SK-N-SH (cell line): ENCODE measurements around the gene ZNF410. TPM values are rescaled to one million over a fixed set of nuclear protein-coding genes. Genes with fewer than 3 reads are reported as not detected.

ENCODE experiments used
- CTCF ChIA-PET: fragments of 300-600, 350-600 bp; formaldehyde crosslinking; extraction: SDS; loops from one replicate; lab custom pipeline; 2021; lab: Yijun Ruan, JAX
- POLR2A ChIA-PET: fragments of 350-600 bp; sonication (Branson Sonifier 250); formaldehyde crosslinking; extraction: SDS; loops from one replicate; lab custom pipeline; 2020; ENCODE audit warnings: antibody characterized with exemption, inconsistent platforms; lab: Yijun Ruan, JAX
- DNase-seq: peaks from one replicate; pipeline ENCODE4 v3.0.0; 2012
- H2AFZ ChIP-seq: fragments of 200-600 bp; sonication (generic); 2 replicates; pipeline ENCODE4 v1.8.1; 2016; ENCODE audit warnings: antibody characterized with exemption, mild to moderate bottlenecking, low read depth
- H3F3A ChIP-seq: fragments of 200-600 bp; sonication (generic); replicated peaks from 2 replicates; pipeline ENCODE3; 2016; ENCODE audit warnings: antibody characterized with exemption, mild to moderate bottlenecking; ENCODE audit not compliant: insufficient read depth
- H3K27ac ChIP-seq, 2 experiments: fragments of 200-500 bp in 1 of 2; fragments of 200-600 bp in 1 of 2; sonication (Bioruptor generic) in 1 of 2; sonication (generic), shearing (Covaris generic) in 1 of 2; 2 replicates each; pipeline versions ENCODE4 v1.5.1 to v1.6.1; 2014 to 2016; ENCODE audit warnings: low read depth in 2 of 2, inconsistent platforms in 1 of 2, low read length in 1 of 2, mild to moderate bottlenecking in 1 of 2, mixed read lengths in 1 of 2
- H3K27me3 ChIP-seq: fragments of 200-600 bp; sonication (generic), shearing (Covaris generic); 2 replicates; pipeline ENCODE4 v1.6.1; 2016; ENCODE audit warnings: mixed run types; ENCODE audit not compliant: insufficient read depth
- H3K36me3 ChIP-seq, 2 experiments: fragments of 200-500 bp in 1 of 2; fragments of 200-600 bp in 1 of 2; sonication (Bioruptor generic) in 1 of 2; sonication (generic) in 1 of 2; replicated peaks in 1 of 2; 2 replicates each; pipeline versions ENCODE3 to v1.5.1; 2014 to 2016; ENCODE audit warnings: low read length in 1 of 2, mild to moderate bottlenecking in 1 of 2; ENCODE audit not compliant: insufficient read depth in 2 of 2, control insufficient read depth in 1 of 2
- H3K4me1 ChIP-seq, 2 experiments: fragments of 200-500 bp in 1 of 2; fragments of 200-600 bp in 1 of 2; sonication (Bioruptor generic) in 1 of 2; sonication (generic), shearing (Covaris generic) in 1 of 2; 2 replicates each; pipeline versions ENCODE4 v1.5.1 to v1.6.1; 2014 to 2016; ENCODE audit warnings: low read depth in 1 of 2, low read length in 1 of 2, mixed run types in 1 of 2; ENCODE audit not compliant: insufficient read depth in 2 of 2, control insufficient read depth in 1 of 2
- H3K4me2 ChIP-seq: fragments of 200-600 bp; sonication (generic), shearing (Covaris generic); 2 replicates; pipeline ENCODE4 v1.6.1; 2017; ENCODE audit warnings: mixed run types
- H3K4me3 ChIP-seq, 2 experiments: fragments of 200-500 bp in 1 of 2; fragments of 200-600 bp in 1 of 2; sonication (Bioruptor generic) in 1 of 2; sonication (generic), shearing (Covaris generic) in 1 of 2; 2 replicates each; pipeline versions ENCODE4 v1.5.1 to v1.8.1; 2014 to 2016; ENCODE audit warnings: low read depth in 2 of 2, inconsistent platforms in 1 of 2, low read length in 1 of 2, mild to moderate bottlenecking in 1 of 2, mixed read lengths in 1 of 2, moderate library complexity in 1 of 2
- H3K79me2 ChIP-seq: fragments of 200-600 bp; sonication (generic); 2 replicates; pipeline ENCODE4 v1.8.1; 2017; ENCODE audit warnings: mild to moderate bottlenecking; ENCODE audit not compliant: insufficient read depth
- H3K9ac ChIP-seq: fragments of 200-600 bp; sonication (generic); 2 replicates; pipeline ENCODE4 v1.6.1; 2017; ENCODE audit warnings: mixed run types
- H3K9me2 ChIP-seq: fragments of 200-600 bp; sonication (generic); 2 replicates; pipeline ENCODE4 v1.6.1; 2017; ENCODE audit warnings: mixed run types
- H3K9me3 ChIP-seq: fragments of 200-600 bp; sonication (generic); 2 replicates; pipeline ENCODE4 v1.6.1; 2017; ENCODE audit warnings: mixed run types, mild to moderate bottlenecking, moderate library complexity
- H4K20me1 ChIP-seq: fragments of 200-600 bp; sonication (generic); 2 replicates; pipeline ENCODE4 v1.6.1; 2017; ENCODE audit warnings: mild to moderate bottlenecking, mixed run types; ENCODE audit not compliant: insufficient read depth
- EP300 ChIP-seq, 2 experiments: IDR thresholded peaks; 2 replicates each; pipeline versions ENCODE4 v1.4.0 to v1.6.1; 2012; ENCODE audit warnings: borderline replicate concordance in 1 of 2, low read depth in 1 of 2, low read length in 1 of 2
- EZH2phosphoT487 ChIP-seq: fragments of 200-600 bp; sonication (generic); IDR thresholded peaks from 2 replicates; pipeline ENCODE4 v1.6.1; 2017; ENCODE audit warnings: low read depth, mixed run types, mild to moderate bottlenecking, antibody characterized with exemption, moderate library complexity, borderline replicate concordance
- FOSL2 ChIP-seq: IDR thresholded peaks from 2 replicates; pipeline ENCODE4 v1.4.0; 2012; ENCODE audit warnings: low read depth, mild to moderate bottlenecking, moderate library complexity, borderline replicate concordance
- FOXJ3 ChIP-seq: sonication (generic); formaldehyde crosslinking; IDR thresholded peaks from 2 replicates; pipeline ENCODE4 v1.5.1; 2020; ENCODE audit warnings: mild to moderate bottlenecking, missing genetic modification reagents
- JUND ChIP-seq: IDR thresholded peaks from 2 replicates; pipeline ENCODE4 v1.4.0; 2012
- MAX ChIP-seq: IDR thresholded peaks from 2 replicates; pipeline ENCODE4 v1.4.0; 2012; ENCODE audit warnings: low read depth
- MEF2A ChIP-seq: IDR thresholded peaks from 2 replicates; pipeline ENCODE4 v1.4.0; 2012; ENCODE audit warnings: low read depth, borderline replicate concordance
- MXI1 ChIP-seq: IDR thresholded peaks from 2 replicates; pipeline ENCODE4 v1.6.1; 2012; ENCODE audit warnings: mild to moderate bottlenecking, low read depth, low read length, improper control_type of control experiment
- NFIC ChIP-seq: IDR thresholded peaks from 2 replicates; pipeline ENCODE4 v1.4.0; 2012; ENCODE audit warnings: borderline replicate concordance
- NRF1 ChIP-seq: IDR thresholded peaks from 2 replicates; pipeline ENCODE4 v1.6.1; 2012; ENCODE audit warnings: low read depth, mild to moderate bottlenecking, low read length
- POLR2AphosphoS5 ChIP-seq: IDR thresholded peaks from 2 replicates; pipeline ENCODE4 v1.6.1; 2012; ENCODE audit warnings: low read depth, low read length
- RAD21 ChIP-seq: IDR thresholded peaks from 2 replicates; pipeline ENCODE4 v1.6.1; 2012; ENCODE audit warnings: mild to moderate bottlenecking, low read length
- RCOR1 ChIP-seq: fragments of 150-350 bp; IDR thresholded peaks from 2 replicates; pipeline ENCODE4 v1.6.1; 2017; ENCODE audit warnings: antibody characterized with exemption, low read length
- REST ChIP-seq: IDR thresholded peaks from 2 replicates; pipeline ENCODE4 v1.6.1; 2012; ENCODE audit warnings: mild to moderate bottlenecking, low read depth, low read length, moderate library complexity
- SIN3A ChIP-seq: IDR thresholded peaks from 2 replicates; pipeline ENCODE4 v1.6.1; 2012; ENCODE audit warnings: low read depth, mild to moderate bottlenecking, low read length, moderate library complexity, borderline replicate concordance
- TAF1 ChIP-seq: IDR thresholded peaks from 2 replicates; pipeline ENCODE4 v1.6.1; 2012; ENCODE audit warnings: low read depth, mild to moderate bottlenecking, low read length, moderate library complexity, borderline replicate concordance
- TEAD4 ChIP-seq: IDR thresholded peaks from 2 replicates; pipeline ENCODE4 v1.4.0; 2012; ENCODE audit warnings: mild to moderate bottlenecking, borderline replicate concordance; ENCODE audit not compliant: insufficient read depth
- YY1 ChIP-seq: IDR thresholded peaks from 2 replicates; pipeline ENCODE4 v1.4.0; 2012; ENCODE audit warnings: low read depth, mild to moderate bottlenecking
- WGBS: methylation state at CpG from one replicate; pipeline ENCODE4 v1.1.6; 2017; ENCODE audit warnings: low lambda C conversion rate; 5-methylcytosine and 5-hydroxymethylcytosine counted together
- polyA plus RNA-seq, 3 experiments: library from polyadenylated mRNA; depleted of rRNA; stranded (reverse); fragments of >200 nt; gene quantifications; 2 replicates each; pipeline ENCODE4 v1.2.3, GENCODE V29; 2012
- TF ChIP-seq, protein P1 (sequence below): fragments of 150-350 bp; IDR thresholded peaks from 2 replicates; pipeline ENCODE4 v1.6.1; 2016; ENCODE audit warnings: mild to moderate bottlenecking, low read depth, low read length

ZNF410 gene
- polyA plus RNA-seq, 1 of the 3 experiments (the other 2 are of a cell fraction): 22.8 TPM

- TF ChIP-seq MAX (no peak), MXI1 (no peak), EP300 (IDR thresholded peaks at IDR 0.05; ENCODE audit: borderline replicate concordance in 1 of 2, low read depth in 1 of 2, low read length in 1 of 2) (no peak), FOXJ3 (CRISPR knock-in tag) (no peak), EZH2phosphoT487 (no peak), YY1 (no peak), NRF1 (no peak), JUND (no peak), MEF2A (no peak), TAF1 (no peak), RCOR1 (no peak), FOSL2 (no peak), NFIC (no peak), SIN3A (no peak), REST (no peak), TEAD4 (no peak), RAD21 (no peak), POLR2AphosphoS5 (no peak)
- TF ChIP-seq, protein P1, sequence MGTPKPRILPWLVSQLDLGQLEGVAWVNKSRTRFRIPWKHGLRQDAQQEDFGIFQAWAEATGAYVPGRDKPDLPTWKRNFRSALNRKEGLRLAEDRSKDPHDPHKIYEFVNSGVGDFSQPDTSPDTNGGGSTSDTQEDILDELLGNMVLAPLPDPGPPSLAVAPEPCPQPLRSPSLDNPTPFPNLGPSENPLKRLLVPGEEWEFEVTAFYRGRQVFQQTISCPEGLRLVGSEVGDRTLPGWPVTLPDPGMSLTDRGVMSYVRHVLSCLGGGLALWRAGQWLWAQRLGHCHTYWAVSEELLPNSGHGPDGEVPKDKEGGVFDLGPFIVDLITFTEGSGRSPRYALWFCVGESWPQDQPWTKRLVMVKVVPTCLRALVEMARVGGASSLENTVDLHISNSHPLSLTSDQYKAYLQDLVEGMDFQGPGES: no peak
- peak overlapping the region; percentile 84 to 90; a peak in 2 of 4 replicates for H3K4me3 ChIP-seq
- peaks cover 51% of the 10 kb centered on the region for H4K20me1 ChIP-seq
- CTCF ChIA-PET: no interaction called here
- no peaks in the 10 kb centered on the region for H3K9me3 ChIP-seq
- peaks cover 8% of the 10 kb centered on the region for H3F3A ChIP-seq
- peak overlapping the region; percentile 75 for H3K4me2 ChIP-seq
- POLR2A ChIA-PET: no interaction called here
- H3K27ac ChIP-seq: peak overlapping the region in 1 of 2 experiments; percentile 92; a peak in 1 of 4 replicates
- H3K9me2 ChIP-seq: no peaks in the 10 kb centered on the region
- DNase-seq: no peak
- H3K36me3 ChIP-seq: peaks cover 11 to 17% of the 10 kb centered on the region in 2 experiments
- 89% methylated on average over 2 of the region's 2 CpGs for WGBS
- H3K9ac ChIP-seq: no peak overlapping the region
- peaks cover 0 to 3% of the 10 kb centered on the region in 2 experiments; a peak in 3 of 4 replicates for H3K4me1 ChIP-seq
- no peaks in the 10 kb centered on the region for H3K27me3 ChIP-seq
- peaks cover 88% of the 10 kb centered on the region for H3K79me2 ChIP-seq
- H2AFZ ChIP-seq: no peak overlapping the region
Observed at GRCh38 chr14:73888971-73889370, 2.3 kb downstream of the ZNF410 start.
